Activated naive CD4-positive, alpha-beta T cell treated with anti-CD3 and anti-CD28 coated beads, Interleukin-2, amount 10 ng/mL, durations not matched to agents 7 days and 5 days (primary cell): ENCODE data around the gene PERM1.
A peak's percentile ranks its signal among the peaks of the same experiment; 100 is the strongest.
"Not testable (repeated sequence)": the region's sequence is repeated elsewhere in the genome, so short reads cannot be mapped to it uniquely, and the experiment has no call there.

Experiments
- CTCF ChIA-PET: fragments of 350-600 bp; sonication (Branson Sonifier 250); formaldehyde crosslinking; loops from one replicate; lab custom pipeline; 2021; ENCODE audit warnings: antibody characterized with exemption; lab: Charles Lee
- DNase-seq: peaks from one replicate; pipeline ENCODE4 v3.0.0-alpha.2; 2020
- H3K27ac Mint-ChIP-seq: one replicate; pipeline ENCODE4 v1.8.0; 2021; ENCODE audit warnings: mild to moderate bottlenecking, moderate library complexity, mixed read lengths
- H3K27me3 Mint-ChIP-seq: one replicate; pipeline ENCODE4 v1.8.0; 2021; ENCODE audit warnings: mild to moderate bottlenecking, mixed read lengths
- H3K36me3 Mint-ChIP-seq: one replicate; pipeline ENCODE4 v1.8.0; 2021; ENCODE audit warnings: mixed read lengths
- H3K4me1 Mint-ChIP-seq: one replicate; pipeline ENCODE4 v1.8.0; 2021; ENCODE audit warnings: mixed read lengths
- H3K4me3 Mint-ChIP-seq: one replicate; pipeline ENCODE4 v1.8.0; 2021; ENCODE audit warnings: mild to moderate bottlenecking, moderate library complexity, mixed read lengths
- H3K9me3 Mint-ChIP-seq: one replicate; pipeline ENCODE4 v1.8.0; 2021; ENCODE audit warnings: mixed read lengths

The PERM1 gene

DNA sequence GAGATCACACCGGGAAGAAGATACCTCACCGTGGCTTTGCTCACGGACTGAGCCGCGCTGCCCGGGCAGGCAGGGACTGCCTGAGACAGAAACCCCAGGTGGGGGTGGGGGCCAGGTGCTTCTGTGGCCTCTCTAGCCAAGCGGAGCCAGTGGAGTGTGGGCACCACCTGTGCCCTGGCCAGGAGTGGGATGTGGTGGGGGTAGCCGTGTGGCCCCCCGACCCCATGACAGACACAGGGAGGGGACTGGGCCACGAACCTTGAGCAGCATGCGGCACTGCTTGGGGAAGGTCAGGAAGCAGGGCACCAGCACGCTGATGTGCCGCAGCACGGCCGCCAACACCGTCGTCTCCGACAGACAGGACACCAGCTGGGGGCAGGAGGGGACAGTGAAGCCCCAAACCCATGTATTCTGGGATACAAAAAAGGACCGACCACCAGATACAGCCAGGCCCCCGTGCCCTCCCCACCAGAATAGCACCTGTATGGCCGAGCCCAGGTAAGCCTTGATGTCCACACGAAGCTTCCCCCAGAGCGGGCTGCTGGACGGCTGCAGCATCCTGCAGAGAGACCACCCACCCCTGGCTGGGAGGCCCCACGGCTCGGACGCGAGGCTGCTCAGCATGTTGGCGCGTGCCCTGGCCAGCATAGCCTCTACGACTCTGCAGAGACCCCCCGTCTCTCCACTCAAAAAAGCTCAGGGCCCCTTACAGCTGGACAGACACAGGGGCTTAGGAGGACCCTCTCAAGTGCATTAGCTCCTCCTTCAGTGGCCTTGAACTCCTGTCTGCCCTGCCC is 28.2 kb downstream of the PERM1 start:
- Mint-ChIP-seq H3K36me3 (peaks cover 46% of the 10 kb centered on the region), H3K4me3 (no peak overlapping the region), H3K27ac (no peak overlapping the region), H3K27me3 (no peaks in the 10 kb centered on the region), H3K9me3 (no peaks in the 10 kb centered on the region), H3K4me1 (peaks cover 18% of the 10 kb centered on the region)
- CTCF ChIA-PET, result no interaction called here
- DNase-seq, result no peak

DNA sequence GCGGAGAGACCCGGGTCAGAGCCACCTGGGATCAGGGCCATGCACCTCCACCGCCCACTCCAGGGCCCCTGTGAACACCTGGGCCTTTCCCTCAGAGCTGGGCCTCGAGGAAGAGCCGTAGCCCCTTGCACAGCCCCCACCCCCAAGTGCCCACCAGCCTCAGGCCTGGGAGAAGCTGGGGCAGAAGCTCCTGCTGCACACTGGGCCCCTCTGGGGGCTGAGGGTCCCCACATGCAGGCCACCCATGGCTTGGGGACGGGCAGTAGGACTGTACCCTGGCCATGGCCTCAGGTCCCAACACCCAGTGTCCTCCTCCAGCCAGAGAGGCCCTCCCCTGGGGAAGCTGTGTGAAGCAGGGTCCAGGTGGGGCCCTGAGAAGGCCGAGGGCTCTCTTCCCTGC is 29.3 kb downstream of the PERM1 start:
- peaks cover 44% of the 10 kb centered on the region for H3K36me3 Mint-ChIP-seq
- no peak for DNase-seq
- no peaks in the 10 kb centered on the region for H3K27me3 Mint-ChIP-seq
- CTCF ChIA-PET, result no interaction called here
- H3K9me3 Mint-ChIP-seq, result no peaks in the 10 kb centered on the region
- no peak overlapping the region for H3K4me3 Mint-ChIP-seq
- H3K4me1 Mint-ChIP-seq, result peaks cover 8% of the 10 kb centered on the region
- no peak overlapping the region for H3K27ac Mint-ChIP-seq

DNA sequence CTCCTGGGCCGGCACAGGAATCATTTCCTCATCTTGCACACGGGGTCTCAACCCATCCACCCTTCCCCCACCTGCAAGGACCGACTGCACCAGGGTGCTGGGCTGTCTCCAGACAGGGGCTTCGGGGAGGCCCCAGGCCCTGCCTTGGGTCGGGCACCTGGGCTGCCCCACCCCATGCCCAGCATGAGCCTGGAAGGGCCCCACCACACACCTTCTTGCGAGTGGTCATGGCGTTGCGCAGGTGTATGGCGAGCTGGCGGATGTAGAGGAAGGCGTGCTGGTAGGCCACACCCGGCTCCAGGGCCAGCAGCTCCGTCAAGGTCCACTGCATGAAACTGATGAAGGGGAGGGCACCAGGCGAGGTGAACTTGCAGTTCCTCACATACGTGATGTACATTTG is 29.7 kb downstream of the PERM1 start:
- Mint-ChIP-seq H3K27ac (no peak overlapping the region), H3K27me3 (no peaks in the 10 kb centered on the region), H3K4me1 (peaks cover 4% of the 10 kb centered on the region), H3K9me3 (no peaks in the 10 kb centered on the region), H3K4me3 (no peak overlapping the region), H3K36me3 (peaks cover 46% of the 10 kb centered on the region)
- DNase-seq, result no peak
- CTCF ChIA-PET, result no interaction called here

DNA sequence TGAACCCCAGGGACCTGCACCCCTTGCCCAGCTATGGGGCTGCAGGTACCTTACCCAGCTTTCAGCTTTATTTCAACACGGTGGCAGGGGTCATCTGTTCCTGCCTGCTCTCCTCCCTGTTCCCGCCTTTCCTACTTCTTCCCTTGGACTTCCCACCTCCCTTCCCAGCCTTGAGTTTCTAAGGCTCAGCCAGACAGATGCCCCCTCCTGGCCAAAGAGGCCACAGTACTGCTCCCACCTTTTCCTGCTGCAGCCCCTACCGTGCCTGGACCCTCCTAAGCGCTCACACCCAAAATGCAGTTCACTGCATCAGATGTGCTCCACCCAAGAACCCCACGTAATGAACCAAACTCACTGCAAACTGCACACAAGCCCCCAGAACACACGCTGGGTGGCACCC is 30.5 kb downstream of the PERM1 start:
- Mint-ChIP-seq H3K4me1 (no peaks in the 10 kb centered on the region), H3K27ac (no peak overlapping the region), H3K27me3 (no peaks in the 10 kb centered on the region), H3K36me3 (peaks cover 47% of the 10 kb centered on the region), H3K4me3 (no peak overlapping the region), H3K9me3 (no peaks in the 10 kb centered on the region)
- CTCF ChIA-PET, result no interaction called here
- DNase-seq, result no peak

DNA sequence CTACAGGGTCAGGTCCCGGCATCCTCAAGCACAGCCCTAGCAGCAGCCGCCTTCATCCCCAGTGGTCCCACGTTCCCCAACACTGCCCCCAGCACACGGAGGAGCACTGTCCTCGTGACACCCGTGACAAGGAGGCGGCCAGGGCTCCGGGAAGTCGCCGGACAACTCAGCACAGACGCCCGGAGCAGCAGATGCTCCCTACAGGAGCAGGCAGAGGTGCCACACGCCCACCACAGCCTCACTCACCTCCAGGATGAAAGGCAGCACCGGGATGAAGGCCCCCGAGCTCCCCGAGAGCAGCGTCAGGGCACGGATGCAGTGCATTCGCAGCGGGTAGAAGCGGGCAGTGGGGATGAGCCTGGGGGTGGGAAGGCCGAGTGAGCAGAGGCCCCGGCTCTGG is 31.0 kb downstream of the PERM1 start:
- no peak overlapping the region for H3K27ac Mint-ChIP-seq
- CTCF ChIA-PET, result no interaction called here
- H3K4me1 Mint-ChIP-seq, result no peaks in the 10 kb centered on the region
- no peak overlapping the region for H3K4me3 Mint-ChIP-seq
- H3K27me3 Mint-ChIP-seq, result peaks cover 3% of the 10 kb centered on the region
- H3K36me3 Mint-ChIP-seq, result peaks cover 47% of the 10 kb centered on the region
- no peaks in the 10 kb centered on the region for H3K9me3 Mint-ChIP-seq
- no peak for DNase-seq

DNA sequence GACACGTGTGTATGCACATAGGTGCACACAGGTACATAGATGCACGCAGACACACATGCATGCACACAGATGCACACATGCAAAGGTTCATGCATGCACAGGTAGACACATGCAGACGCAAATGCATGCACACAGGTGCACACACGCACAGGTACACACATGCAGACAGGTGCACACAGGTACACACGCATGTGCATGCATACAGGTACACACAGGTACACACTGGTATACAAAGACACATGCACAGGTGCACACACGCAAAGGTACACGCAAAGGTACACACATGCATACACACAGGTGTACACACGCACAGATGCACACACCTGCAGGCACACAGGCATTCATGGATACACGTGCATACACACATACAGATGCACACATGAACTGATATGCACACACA is 31.6 kb downstream of the PERM1 start:
- DNase-seq, result no peak
- no peaks in the 10 kb centered on the region for H3K4me1 Mint-ChIP-seq
- CTCF ChIA-PET, result no interaction called here
- H3K9me3 Mint-ChIP-seq, result no peaks in the 10 kb centered on the region
- H3K27me3 Mint-ChIP-seq, result peaks cover 9% of the 10 kb centered on the region
- H3K36me3 Mint-ChIP-seq, result peaks cover 49% of the 10 kb centered on the region
- H3K4me3 Mint-ChIP-seq, result no peak overlapping the region
- H3K27ac Mint-ChIP-seq, result no peak overlapping the region

DNA sequence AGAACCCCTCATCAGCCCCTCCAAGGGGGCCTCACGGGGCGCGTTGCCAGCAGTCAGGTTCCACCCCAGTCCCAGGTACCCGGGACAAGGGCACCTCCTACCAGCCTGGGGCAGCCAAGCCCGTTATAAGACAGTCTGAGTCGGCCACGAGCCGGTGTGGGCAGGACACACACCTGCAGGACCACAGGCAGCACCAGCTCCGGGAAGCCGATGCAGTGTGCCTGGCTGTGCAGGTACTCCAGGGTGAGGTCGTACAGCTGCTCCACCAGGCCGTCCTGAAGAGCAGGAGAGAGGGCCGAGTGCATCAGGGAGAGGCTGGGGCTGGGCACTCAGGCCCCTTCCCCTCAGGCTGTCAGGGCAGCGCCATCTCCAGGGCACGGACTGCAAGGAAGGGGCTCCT is 33.9 kb downstream of the PERM1 start:
- peaks cover 40% of the 10 kb centered on the region for H3K36me3 Mint-ChIP-seq
- no peak overlapping the region for H3K27ac Mint-ChIP-seq
- CTCF ChIA-PET, result no interaction called here
- H3K27me3 Mint-ChIP-seq, result peaks cover 29% of the 10 kb centered on the region
- no peaks in the 10 kb centered on the region for H3K9me3 Mint-ChIP-seq
- H3K4me1 Mint-ChIP-seq, result no peaks in the 10 kb centered on the region
- H3K4me3 Mint-ChIP-seq, result no peak overlapping the region
- no peak for DNase-seq

DNA sequence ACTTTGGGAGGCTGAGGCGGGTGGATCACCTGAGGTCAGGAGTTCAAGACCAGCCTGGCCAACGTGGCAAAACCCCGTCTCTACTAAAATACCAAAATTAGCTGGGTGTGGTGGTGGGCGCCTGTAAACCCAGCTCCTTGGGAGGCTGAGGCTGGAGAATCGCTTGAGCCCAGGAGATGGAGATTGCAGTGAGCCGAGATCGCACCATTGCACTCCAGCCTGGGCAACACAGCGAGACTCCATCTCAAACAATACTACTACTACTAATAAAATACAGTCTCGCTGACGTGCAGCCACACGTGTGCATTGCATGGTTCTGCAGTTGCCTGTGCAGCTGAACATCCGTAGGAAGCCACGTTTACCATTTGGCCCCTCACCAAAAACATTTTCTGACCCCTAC is 35.1 kb downstream of the PERM1 start:
- H3K27ac Mint-ChIP-seq, H3K4me3 Mint-ChIP-seq, H3K9me3 Mint-ChIP-seq, DNase-seq, CTCF ChIA-PET, H3K4me1 Mint-ChIP-seq: not testable (repeated sequence)
- Mint-ChIP-seq H3K27me3 (peaks cover 38% of the 10 kb centered on the region), H3K36me3 (peaks cover 37% of the 10 kb centered on the region)

- H3K9me3 Mint-ChIP-seq, result no peaks in the 10 kb centered on the region
- H3K4me3 Mint-ChIP-seq, result no peak overlapping the region
- H3K27ac Mint-ChIP-seq, result peak overlapping the region; percentile 3
- H3K4me1 Mint-ChIP-seq, result peaks cover 3% of the 10 kb centered on the region
- no peak for DNase-seq
- peaks cover 33% of the 10 kb centered on the region for H3K36me3 Mint-ChIP-seq
- CTCF ChIA-PET, result interaction anchor here (0.6 to 0.7 kb wide), 2 partner anchors 17 to 1100 kb away, joined by 3 read pairs; no protein-coding TSS in a partner anchor
- H3K27me3 Mint-ChIP-seq, result peaks cover 46% of the 10 kb centered on the region
Observed at GRCh38 chr1:945688-946556, 36.0 kb downstream of the PERM1 start.

DNA sequence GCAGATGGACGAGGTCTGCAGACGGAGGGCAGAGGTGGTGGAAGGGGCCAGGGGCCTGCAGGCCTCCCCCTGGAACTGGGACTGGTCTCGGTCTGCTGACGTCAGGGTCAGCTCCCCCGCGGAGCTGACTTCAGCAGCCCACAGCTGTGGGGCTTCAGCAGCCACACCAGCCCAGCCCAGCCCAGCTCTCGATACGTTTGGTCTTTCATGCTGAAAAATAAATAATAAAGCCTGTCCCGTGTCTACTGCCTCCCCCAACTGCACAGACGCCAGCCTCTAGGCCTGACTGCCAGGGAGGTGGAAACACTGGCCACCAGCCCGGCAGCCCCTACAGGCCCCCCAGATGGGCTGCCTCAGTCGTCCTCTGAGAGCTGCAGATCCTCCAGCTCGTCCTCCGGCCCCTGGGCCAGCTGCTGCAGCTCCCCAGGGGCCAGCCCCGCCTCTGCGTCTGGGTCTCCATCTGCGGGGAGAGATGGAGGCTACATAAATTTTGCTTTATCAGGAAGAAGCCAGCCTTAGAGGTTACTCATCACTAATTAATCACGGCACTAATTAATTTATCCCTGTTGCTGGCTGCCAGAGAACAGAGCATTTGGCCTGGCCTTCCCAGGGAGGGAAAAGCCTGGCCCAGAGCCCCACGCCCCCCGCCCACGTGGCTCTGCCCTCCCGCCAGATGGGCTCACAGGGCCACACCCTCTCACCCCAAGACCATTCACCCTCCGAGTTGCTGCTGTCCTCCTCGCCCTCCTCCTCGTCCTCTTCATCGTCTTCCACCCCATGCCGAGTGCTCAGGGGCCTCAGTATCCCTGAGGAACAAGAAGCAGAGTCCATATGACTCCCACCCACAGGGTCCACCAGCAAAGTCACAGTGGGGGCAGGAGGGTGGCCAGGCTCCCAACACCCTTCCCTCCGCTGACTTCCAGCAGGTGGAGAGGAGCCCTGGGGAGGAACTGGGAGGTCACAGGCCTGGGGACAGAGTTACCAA is 37.3 kb downstream of the PERM1 start:
- no peak for DNase-seq
- peaks cover 21% of the 10 kb centered on the region for H3K36me3 Mint-ChIP-seq
- peaks cover 58% of the 10 kb centered on the region for H3K27me3 Mint-ChIP-seq
- no peak overlapping the region for H3K4me3 Mint-ChIP-seq
- H3K9me3 Mint-ChIP-seq, result no peaks in the 10 kb centered on the region
- no peak overlapping the region for H3K27ac Mint-ChIP-seq
- H3K4me1 Mint-ChIP-seq, result peaks cover 7% of the 10 kb centered on the region
- CTCF ChIA-PET, result no interaction called here

DNA sequence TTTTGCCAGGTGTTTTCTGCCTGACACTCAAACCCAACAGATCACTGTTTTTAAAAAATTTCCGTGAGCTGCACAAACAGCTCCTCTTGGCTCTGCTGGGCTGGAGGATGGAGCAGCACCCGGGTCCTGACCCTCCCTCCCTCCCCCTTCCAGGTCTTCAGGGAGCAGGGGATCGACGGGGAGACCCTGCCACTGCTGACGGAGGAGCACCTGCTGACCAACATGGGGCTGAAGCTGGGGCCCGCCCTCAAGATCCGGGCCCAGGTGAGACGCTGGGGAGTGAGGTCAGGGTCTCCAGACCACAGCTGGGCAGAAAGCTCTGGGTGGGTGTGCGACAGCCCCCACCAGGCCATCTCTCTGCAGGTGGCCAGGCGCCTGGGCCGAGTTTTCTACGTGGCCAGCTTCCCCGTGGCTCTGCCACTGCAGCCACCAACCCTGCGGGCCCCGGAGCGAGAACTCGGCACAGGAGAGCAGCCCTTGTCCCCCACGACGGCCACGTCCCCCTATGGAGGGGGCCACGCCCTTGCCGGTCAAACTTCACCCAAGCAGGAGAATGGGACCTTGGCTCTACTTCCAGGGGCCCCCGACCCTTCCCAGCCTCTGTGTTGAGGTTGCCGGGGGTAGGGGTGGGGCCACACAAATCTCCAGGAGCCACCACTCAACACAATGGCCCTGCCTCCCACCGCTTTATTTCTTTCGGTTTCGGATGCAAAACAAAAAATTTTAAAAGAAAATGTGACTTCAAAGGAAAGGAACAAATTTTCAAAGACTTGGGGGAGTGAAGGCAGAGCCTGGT is 38.1 kb downstream of the PERM1 start:
- no peak for DNase-seq
- H3K4me3 Mint-ChIP-seq, result no peak overlapping the region
- H3K27ac Mint-ChIP-seq, result no peak overlapping the region
- H3K36me3 Mint-ChIP-seq, result peaks cover 15% of the 10 kb centered on the region
- H3K9me3 Mint-ChIP-seq, result no peaks in the 10 kb centered on the region
- H3K4me1 Mint-ChIP-seq, result peaks cover 7% of the 10 kb centered on the region
- CTCF ChIA-PET, result no interaction called here
- peaks cover 67% of the 10 kb centered on the region for H3K27me3 Mint-ChIP-seq

DNA sequence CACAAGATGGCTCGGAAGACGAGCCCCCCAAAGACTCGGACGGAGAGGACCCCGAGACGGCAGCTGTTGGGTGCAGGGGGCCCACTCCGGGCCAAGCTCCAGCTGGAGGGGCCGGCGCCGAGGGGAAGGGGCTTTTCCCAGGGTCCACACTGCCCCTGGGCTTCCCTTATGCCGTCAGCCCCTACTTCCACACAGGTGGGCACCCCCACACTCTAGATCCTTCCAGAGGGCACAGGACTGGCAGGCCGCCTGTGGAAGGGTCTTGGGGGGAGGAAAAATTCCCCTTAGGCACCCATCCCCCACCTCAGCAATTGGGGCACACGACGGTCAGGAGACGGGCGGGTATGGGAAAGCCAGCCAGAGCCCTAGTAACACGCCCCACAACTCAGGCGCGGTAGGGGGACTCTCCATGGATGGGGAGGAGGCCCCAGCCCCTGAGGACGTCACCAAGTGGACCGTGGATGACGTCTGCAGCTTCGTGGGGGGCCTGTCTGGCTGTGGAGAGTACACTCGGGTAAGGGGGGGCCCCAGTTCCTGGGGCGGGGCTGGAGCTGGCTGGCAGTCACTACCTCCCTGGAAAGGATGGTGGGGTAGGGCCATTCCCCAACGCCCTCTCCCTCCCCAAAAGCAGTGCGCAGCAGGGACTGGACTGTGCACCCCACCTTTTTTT is 38.9 kb downstream of the PERM1 start:
- CTCF ChIA-PET, result no interaction called here
- no peak overlapping the region for H3K27ac Mint-ChIP-seq
- peaks cover 75% of the 10 kb centered on the region for H3K27me3 Mint-ChIP-seq
- H3K4me1 Mint-ChIP-seq, result peaks cover 7% of the 10 kb centered on the region
- H3K4me3 Mint-ChIP-seq, result no peak overlapping the region
- no peak for DNase-seq
- no peaks in the 10 kb centered on the region for H3K9me3 Mint-ChIP-seq
- H3K36me3 Mint-ChIP-seq, result peaks cover 15% of the 10 kb centered on the region

GRCh38 chr1:942411-942821 is 39.5 kb downstream of the PERM1 start:
- H3K9me3 Mint-ChIP-seq, result no peaks in the 10 kb centered on the region
- DNase-seq, result no peak
- peaks cover 15% of the 10 kb centered on the region for H3K36me3 Mint-ChIP-seq
- CTCF ChIA-PET, result interaction anchor here (0.9 kb wide), 1 partner anchor 36 kb away, joined by 3 read pairs; no protein-coding TSS in a partner anchor
- peaks cover 7% of the 10 kb centered on the region for H3K4me1 Mint-ChIP-seq
- H3K4me3 Mint-ChIP-seq, result no peak overlapping the region
- peaks cover 79% of the 10 kb centered on the region for H3K27me3 Mint-ChIP-seq
- H3K27ac Mint-ChIP-seq, result no peak overlapping the region
